T-cell (primary cell): ENCODE results near the gene BATF3. TPM values are rescaled to one million over a fixed set of nuclear protein-coding genes. Genes with fewer than 3 reads are reported as not detected.

Experiments
- ATAC-seq, 4 experiments: fragments of 200-7000 bp in 3 of 4; fragments of 150-1000 bp in 1 of 4; cut with Tn5 transposase; replicated peaks in 1 of 4; 1 replicate in 3 of 4; 2 replicates in 1 of 4; pipeline ENCODE4 v1.10.0; 2021; ENCODE audit warnings: moderate library complexity in 3 of 4, mild to moderate bottlenecking in 2 of 4, moderate number of reproducible peaks in 1 of 4
- CTCF ChIA-PET, 2 donors: fragments of 300-600 bp; sonication (Branson Sonifier 250); formaldehyde crosslinking; loops; one replicate each; lab custom pipeline; 2022; ENCODE audit warnings: antibody characterized with exemption in 2 of 2; lab: Charles Lee
- POLR2A ChIA-PET, 2 donors: fragments of 300-600 bp; sonication (Branson Sonifier 250); formaldehyde crosslinking; loops; one replicate each; lab custom pipeline; 2022; ENCODE audit warnings: antibody characterized with exemption in 2 of 2; lab: Charles Lee
- DNase-seq, 35 experiments: peaks; one replicate each; pipeline versions ENCODE4 v3.0.0 to v3.0.0-alpha.2; 2013 to 2023
- H3K27ac ChIP-seq: one replicate; pipeline ENCODE4 v1.5.1; 2013; ENCODE audit warnings: low read length
- H3K27me3 ChIP-seq, 2 experiments: replicated peaks in 1 of 2; 1 replicate in 1 of 2; 2 replicates in 1 of 2; pipeline versions ENCODE4 v1.6.1 to v1.7.0; 2013; ENCODE audit warnings: low read length in 1 of 2, mixed read lengths in 1 of 2; ENCODE audit not compliant: control insufficient read depth in 2 of 2, insufficient read depth in 2 of 2; ENCODE audit errors: extremely low read depth in 1 of 2
- H3K36me3 ChIP-seq, 2 donors: 1 replicate in 1 of 2; 2 replicates in 1 of 2; pipeline versions ENCODE4 v1.6.1 to v1.7.0; 2013; ENCODE audit warnings: low read length in 1 of 2; ENCODE audit not compliant: control insufficient read depth in 2 of 2, insufficient read depth in 1 of 2; ENCODE audit errors: extremely low read depth in 1 of 2
- H3K4me1 ChIP-seq, 2 experiments: 1 replicate in 1 of 2; 2 replicates in 1 of 2; pipeline versions ENCODE4 v1.6.1 to v1.7.0; 2013; ENCODE audit warnings: low read length in 2 of 2, mixed read lengths in 1 of 2; ENCODE audit not compliant: insufficient read depth in 2 of 2, control insufficient read depth in 1 of 2; ENCODE audit errors: extremely low read depth in 1 of 2
- H3K4me3 ChIP-seq, 2 donors: 1 replicate in 1 of 2; 2 replicates in 1 of 2; pipeline versions ENCODE4 v1.5.1 to v1.7.0; 2013; ENCODE audit warnings: mild to moderate bottlenecking in 2 of 2, low read length in 1 of 2, moderate library complexity in 1 of 2; ENCODE audit not compliant: control insufficient read depth in 1 of 2; ENCODE audit errors: extremely low read depth in 1 of 2
- H3K9me3 ChIP-seq: 2 replicates; pipeline ENCODE4 v1.7.0; 2013
- H3K27ac Mint-ChIP-seq, 2 donors: one replicate each; pipeline ENCODE4 v1.8.0; 2020 to 2021; ENCODE audit warnings: mild to moderate bottlenecking in 2 of 2, mixed read lengths in 2 of 2
- H3K27me3 Mint-ChIP-seq, 2 donors: one replicate each; pipeline ENCODE4 v1.8.0; 2021 to 2022; ENCODE audit warnings: mixed read lengths in 2 of 2
- H3K36me3 Mint-ChIP-seq: one replicate; pipeline ENCODE4 v1.8.0; 2021; ENCODE audit warnings: mixed read lengths
- H3K4me1 Mint-ChIP-seq, 3 donors: one replicate each; pipeline ENCODE4 v1.8.0; 2020 to 2022; ENCODE audit warnings: mixed read lengths in 3 of 3, mild to moderate bottlenecking in 1 of 3
- H3K4me3 Mint-ChIP-seq, 3 donors: one replicate each; pipeline ENCODE4 v1.8.0; 2020 to 2022; ENCODE audit warnings: mild to moderate bottlenecking in 3 of 3, mixed read lengths in 3 of 3, moderate library complexity in 3 of 3
- H3K9me3 Mint-ChIP-seq, 3 donors: one replicate each; pipeline ENCODE4 v1.8.0; 2020 to 2022; ENCODE audit warnings: mixed read lengths in 3 of 3
- WGBS: methylation state at CpG from one replicate; pipeline ENCODE4 v1.1.5; 2013; ENCODE audit warnings: missing lambda C conversion rate; ENCODE audit not compliant: insufficient coverage; 5-methylcytosine and 5-hydroxymethylcytosine counted together
- total RNA-seq, 35 experiments: library from RNA in 6 of 35; stranded (reverse) in 6 of 35; fragments of 120-200 nt in 1 of 35; gene quantifications; one replicate each; pipeline versions ENCODE4 v1.2.1 to v1.2.4 and lab custom pipeline; 2013 to 2026

Gene BATF3
- total RNA-seq, 5 donors from 2014 or later (not counting 1 experiment from before 2014, with no cell fraction given) = 0.30 to 3.2 (median 2.1) TPM

DNA sequence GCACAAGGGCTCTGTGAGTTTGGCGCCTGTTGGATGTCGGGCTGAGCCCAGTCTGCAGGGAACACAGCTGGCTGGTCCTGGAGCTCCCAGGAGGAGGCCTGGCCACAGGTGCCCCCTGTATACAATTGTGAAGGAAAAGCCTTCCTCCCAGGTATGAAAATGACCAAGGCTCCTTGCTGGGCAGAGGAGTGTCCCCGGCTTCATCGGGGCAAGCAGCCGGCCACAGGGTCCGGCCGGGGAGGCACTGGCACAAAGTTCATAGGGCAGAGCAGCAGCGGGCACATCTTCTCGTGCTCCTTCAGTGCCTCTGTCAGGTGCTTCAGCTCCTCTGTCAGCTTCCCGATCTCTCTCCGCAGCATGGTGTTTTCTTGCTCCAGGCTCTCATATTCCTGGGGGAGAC, 13.0 kb downstream of the BATF3 start:
- Histone ChIP-seq H3K27ac (no peak overlapping the region), H3K4me1 (peaks cover 0 to 24% of the 10 kb centered on the region in 2 experiments), H3K4me3 (no peak overlapping the region), H3K27me3 (peaks cover 0 to 27% of the 10 kb centered on the region in 2 experiments), H3K36me3 (no peaks in the 10 kb centered on the region), H3K9me3 (no peaks in the 10 kb centered on the region)
- no peak overlapping the region for H3K4me3 Mint-ChIP-seq
- no peaks in the 10 kb centered on the region for H3K9me3 Mint-ChIP-seq
- WGBS = 96% methylated on average over 11 of the region's 11 CpGs
- peaks cover 16 to 20% (median 16%) of the 10 kb centered on the region in 3 donors for H3K4me1 Mint-ChIP-seq
- ChIA-PET POLR2A (no interaction called here), CTCF (no interaction called here)
- no peaks in the 10 kb centered on the region for H3K36me3 Mint-ChIP-seq
- DNase-seq (no peak), ATAC-seq (no peak)
- H3K27ac Mint-ChIP-seq = no peak overlapping the region
- H3K27me3 Mint-ChIP-seq = peaks cover 6 to 9% of the 10 kb centered on the region in 2 donors

GRCh38 chr1:212686069-212686468, 13.6 kb downstream of the BATF3 start:
- peaks cover 0 to 26% of the 10 kb centered on the region in 2 experiments for H3K27me3 ChIP-seq
- Mint-ChIP-seq H3K27me3 (peaks cover 6 to 9% of the 10 kb centered on the region in 2 donors), H3K9me3 (no peaks in the 10 kb centered on the region), H3K4me1 (peaks cover 16 to 21% (median 16%) of the 10 kb centered on the region in 3 donors), H3K4me3 (no peak overlapping the region), H3K36me3 (no peaks in the 10 kb centered on the region), H3K27ac (no peak overlapping the region)
- no peaks in the 10 kb centered on the region for H3K9me3 ChIP-seq
- H3K36me3 ChIP-seq = no peaks in the 10 kb centered on the region
- no peak overlapping the region for H3K4me3 ChIP-seq
- CTCF ChIA-PET = no interaction called here
- POLR2A ChIA-PET = no interaction called here
- 100% methylated on average over 1 of the region's 3 CpGs for WGBS
- peaks cover 0 to 24% of the 10 kb centered on the region in 2 experiments for H3K4me1 ChIP-seq
- ATAC-seq = no peak
- no peak for DNase-seq
- no peak overlapping the region for H3K27ac ChIP-seq

DNA sequence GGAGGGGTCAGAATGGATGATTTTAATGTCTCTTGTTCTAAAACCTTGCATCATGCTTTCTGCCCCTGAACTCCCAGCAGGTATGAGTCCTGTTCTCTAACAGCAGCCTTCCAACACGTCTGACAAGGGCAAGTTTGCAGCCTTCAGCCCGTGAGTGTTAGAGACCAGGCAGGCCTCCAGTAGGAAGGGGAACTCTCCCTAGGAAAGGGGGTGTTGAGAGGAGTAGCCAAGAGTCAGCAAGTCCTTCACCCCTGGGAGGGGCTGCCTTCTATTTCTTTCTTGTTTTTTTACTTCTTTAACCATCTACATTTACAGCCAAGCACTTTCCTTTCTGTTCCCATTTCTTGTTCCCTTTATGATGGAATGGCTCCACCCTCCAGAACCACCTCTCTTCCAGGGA, 14.2 kb downstream of the BATF3 start:
- no peak overlapping the region for H3K27ac ChIP-seq
- H3K4me3 ChIP-seq = no peak overlapping the region
- DNase-seq = no peak
- WGBS = no CpG with 5 or more reads among the region's 2 CpGs
- Mint-ChIP-seq H3K27me3 (peaks cover 6 to 9% of the 10 kb centered on the region in 2 donors), H3K4me1 (peaks cover 16 to 25% (median 16%) of the 10 kb centered on the region in 3 donors), H3K36me3 (no peaks in the 10 kb centered on the region), H3K9me3 (no peaks in the 10 kb centered on the region), H3K4me3 (no peak overlapping the region), H3K27ac (no peak overlapping the region)
- CTCF ChIA-PET = no interaction called here
- no peaks in the 10 kb centered on the region for H3K9me3 ChIP-seq
- ATAC-seq = no peak
- POLR2A ChIA-PET = no interaction called here
- no peaks in the 10 kb centered on the region for H3K36me3 ChIP-seq
- H3K27me3 ChIP-seq = peaks cover 0 to 26% of the 10 kb centered on the region in 2 experiments
- H3K4me1 ChIP-seq = peaks cover 0 to 24% of the 10 kb centered on the region in 2 experiments

GRCh38 chr1:212684521-212685090, 15.0 kb downstream of the BATF3 start:
- Mint-ChIP-seq H3K36me3 (no peaks in the 10 kb centered on the region), H3K4me3 (no peak overlapping the region), H3K9me3 (no peaks in the 10 kb centered on the region), H3K27ac (no peak overlapping the region), H3K4me1 (peaks cover 16 to 25% (median 16%) of the 10 kb centered on the region in 3 donors), H3K27me3 (peaks cover 6 to 9% of the 10 kb centered on the region in 2 donors)
- WGBS = over 99% methylated on average over 8 of the region's 11 CpGs
- CTCF ChIA-PET = interaction anchor here (0.5 to 1.1 kb wide), 3 partner anchors 16 to 40 kb away, joined by 3 read pairs; no protein-coding TSS in a partner anchor
- Histone ChIP-seq H3K27ac (no peak overlapping the region), H3K4me1 (peaks cover 0 to 24% of the 10 kb centered on the region in 2 experiments), H3K36me3 (no peaks in the 10 kb centered on the region), H3K4me3 (no peak overlapping the region), H3K27me3 (peaks cover 0 to 22% of the 10 kb centered on the region in 2 experiments), H3K9me3 (no peaks in the 10 kb centered on the region)
- DNase-seq = no peak
- ATAC-seq = no peak
- POLR2A ChIA-PET = no interaction called here

DNA sequence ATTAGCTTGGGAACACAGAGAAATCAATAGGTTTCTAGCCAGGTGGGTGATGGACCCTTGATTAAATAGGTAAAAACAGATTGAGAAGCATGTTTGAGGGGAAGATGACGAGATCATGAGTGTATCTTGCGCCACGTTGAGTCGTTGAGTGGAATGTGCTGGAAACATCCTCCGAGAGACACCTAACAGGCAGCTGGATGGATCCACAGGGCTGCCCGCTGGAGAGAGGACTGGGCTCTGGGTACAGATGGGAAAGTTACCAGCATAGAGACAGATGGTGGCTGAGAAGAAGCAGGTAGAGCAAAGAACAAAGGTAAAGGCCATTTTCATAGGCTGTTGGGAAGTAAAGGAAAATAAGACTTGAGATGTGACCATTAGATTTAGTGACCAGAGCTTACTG, 15.6 kb downstream of the BATF3 start:
- H3K27ac ChIP-seq = no peak overlapping the region
- Mint-ChIP-seq H3K9me3 (no peaks in the 10 kb centered on the region), H3K4me3 (no peak overlapping the region), H3K27me3 (peaks cover 6 to 9% of the 10 kb centered on the region in 2 donors), H3K36me3 (no peaks in the 10 kb centered on the region), H3K27ac (no peak overlapping the region), H3K4me1 (peaks cover 16 to 27% (median 16%) of the 10 kb centered on the region in 3 donors)
- DNase-seq (no peak), ATAC-seq (no peak)
- no peak overlapping the region for H3K4me3 ChIP-seq
- peaks cover 0 to 17% of the 10 kb centered on the region in 2 experiments for H3K27me3 ChIP-seq
- H3K9me3 ChIP-seq = no peaks in the 10 kb centered on the region
- 95% methylated on average over 6 of the region's 6 CpGs for whole genome bisulfite sequencing
- no peaks in the 10 kb centered on the region for H3K36me3 ChIP-seq
- H3K4me1 ChIP-seq = peaks cover 0 to 24% of the 10 kb centered on the region in 2 experiments
- CTCF ChIA-PET = interaction anchor here (1.1 kb wide), 2 partner anchors 17 to 19 kb away, joined by 3 read pairs; no protein-coding TSS in a partner anchor
- POLR2A ChIA-PET = no interaction called here

GRCh38 chr1:212683357-212683722, 16.3 kb downstream of the BATF3 start:
- CTCF ChIA-PET = no interaction called here
- no peak overlapping the region for H3K27ac ChIP-seq
- peak in 3 of 4 experiments; percentile 38 to 77 (median 67) for ATAC-seq

More at GRCh38 chr1:212683357-212683722, 16.3 kb downstream of the BATF3 start:
- no peaks in the 10 kb centered on the region for H3K36me3 Mint-ChIP-seq
- H3K27ac Mint-ChIP-seq = peak overlapping the region in 1 of 2 donors; percentile 63
- POLR2A ChIA-PET = no interaction called here
- H3K27me3 ChIP-seq = peaks cover 0 to 13% of the 10 kb centered on the region in 2 experiments
- WGBS = 45% methylated on average over 4 of the region's 7 CpGs
- H3K4me3 ChIP-seq = no peak overlapping the region
- H3K36me3 ChIP-seq = no peaks in the 10 kb centered on the region
- H3K9me3 ChIP-seq = no peaks in the 10 kb centered on the region
- peak in 11 of 35 experiments; percentile 7 to 70 (median 25) for DNase-seq
- H3K27me3 Mint-ChIP-seq = peaks cover 6 to 9% of the 10 kb centered on the region in 2 donors
- H3K4me1 Mint-ChIP-seq = peaks cover 16 to 30% (median 16%) of the 10 kb centered on the region in 3 donors
- no peaks in the 10 kb centered on the region for H3K9me3 Mint-ChIP-seq
- H3K4me3 Mint-ChIP-seq = peak overlapping the region in 2 of 3 donors; percentile 15 to 18
- peaks cover 0 to 24% of the 10 kb centered on the region in 2 experiments for H3K4me1 ChIP-seq
